ENCODE measurements around the gene RSAD2. TPM values are rescaled to one million over a fixed set of nuclear protein-coding genes. Genes with fewer than 3 reads are reported as not detected.
"Not testable (repeated sequence)": the region's sequence is repeated elsewhere in the genome, so short reads cannot be mapped to it uniquely, and the experiment has no call there.

The RSAD2 gene
- total RNA-seq, 1 donor from 2014 or later = 21.9 TPM

GRCh38 chr2:6932206-6932605 is 54.6 kb downstream of the RSAD2 start:
- Histone ChIP-seq H3K27me3 (ENCODE audit: low read depth) (no peaks in the 10 kb centered on the region), H3K4me3 (no peak overlapping the region), H3K36me3 (no peaks in the 10 kb centered on the region), H3K9me3 (no peaks in the 10 kb centered on the region), H3K27ac (no peak overlapping the region), H3K4me1 (peaks cover 14% of the 10 kb centered on the region)
- DNase-seq = no peak
- TF ChIP-seq CTCF (IDR thresholded peaks at IDR 0.05) = no peak
- no peak for ATAC-seq
- intact Hi-C loops (cut with DNase I) = no loop called here

GRCh38 chr2:6932828-6933227 is 55.3 kb downstream of the RSAD2 start:
- Histone ChIP-seq H3K9me3 (no peaks in the 10 kb centered on the region), H3K4me1 (peaks cover 10% of the 10 kb centered on the region), H3K27ac (no peak overlapping the region), H3K27me3 (ENCODE audit: low read depth) (no peaks in the 10 kb centered on the region), H3K4me3 (no peak overlapping the region), H3K36me3 (no peaks in the 10 kb centered on the region)
- intact Hi-C loops (cut with DNase I) = no loop called here
- ATAC-seq (no peak), DNase-seq (no peak)
- no peak for TF ChIP-seq CTCF (IDR thresholded peaks at IDR 0.05)

GRCh38 chr2:6933911-6934310 is 56.3 kb downstream of the RSAD2 start:
- DNase-seq = no peak
- ATAC-seq = no peak
- H3K27ac ChIP-seq = no peak overlapping the region
- intact Hi-C loops (cut with DNase I) = no loop called here
- H3K4me1 ChIP-seq = peaks cover 10% of the 10 kb centered on the region
- no peaks in the 10 kb centered on the region for H3K9me3 ChIP-seq
- TF ChIP-seq CTCF (IDR thresholded peaks at IDR 0.05) = no peak
- no peaks in the 10 kb centered on the region for H3K36me3 ChIP-seq
- no peak overlapping the region for H3K4me3 ChIP-seq
- H3K27me3 ChIP-seq (ENCODE audit: low read depth) = no peaks in the 10 kb centered on the region

GRCh38 chr2:6934345-6934744 is 56.8 kb downstream of the RSAD2 start:
- no peak for TF ChIP-seq CTCF (IDR thresholded peaks at IDR 0.05)
- intact Hi-C loops (cut with DNase I) = no loop called here
- DNase-seq (no peak), ATAC-seq (no peak)
- Histone ChIP-seq H3K36me3 (no peaks in the 10 kb centered on the region), H3K27ac (no peak overlapping the region), H3K27me3 (ENCODE audit: low read depth) (no peaks in the 10 kb centered on the region), H3K4me3 (no peak overlapping the region), H3K9me3 (no peaks in the 10 kb centered on the region), H3K4me1 (peaks cover 6% of the 10 kb centered on the region)

GRCh38 chr2:6934758-6935651 is 57.4 kb downstream of the RSAD2 start:
- Histone ChIP-seq H3K27ac (no peak overlapping the region), H3K4me3 (no peak overlapping the region), H3K27me3 (ENCODE audit: low read depth) (no peaks in the 10 kb centered on the region), H3K9me3 (no peaks in the 10 kb centered on the region), H3K36me3 (no peaks in the 10 kb centered on the region), H3K4me1 (peaks cover 4% of the 10 kb centered on the region)
- no peak for TF ChIP-seq CTCF (IDR thresholded peaks at IDR 0.05)
- ATAC-seq (no peak), DNase-seq (no peak)
- intact Hi-C loops (cut with DNase I) = no loop called here

- H3K4me1 ChIP-seq; ATAC-seq; H3K9me3 ChIP-seq; intact Hi-C loops (cut with DNase I); H3K27me3 ChIP-seq (ENCODE audit: low read depth); H3K27ac ChIP-seq; H3K36me3 ChIP-seq; DNase-seq; H3K4me3 ChIP-seq: not testable (repeated sequence)
Measured at GRCh38 chr2:6935652-6936020, 58.1 kb downstream of the RSAD2 start.
